WTC11 (cell line): ENCODE results near the gene FN3K. TPM values are rescaled to one million over a fixed set of nuclear protein-coding genes. Genes with fewer than 3 reads are reported as not detected.

Experiments
- ATF3 ChIP-seq: sonication (generic); formaldehyde crosslinking; conservative IDR thresholded peaks from 2 replicates; pipeline ENCODE4 v1.8.1; 2022; ENCODE audit warnings: mild to moderate bottlenecking, missing genetic modification reagents
- CDX4 ChIP-seq: fragments of 250-450 bp; sonication (Bioruptor Pico); IDR thresholded peaks from 2 replicates; pipeline ENCODE4 v1.9.0; 2021; ENCODE audit warnings: moderate library complexity, mild to moderate bottlenecking, inconsistent platforms, borderline replicate concordance
- ELF4 ChIP-seq: sonication (generic); formaldehyde crosslinking; IDR thresholded peaks from 2 replicates; pipeline ENCODE4 v1.8.1; 2022; ENCODE audit warnings: low read depth, mild to moderate bottlenecking, moderate library complexity, missing genetic modification reagents
- FOXK1 ChIP-seq: sonication (generic); formaldehyde crosslinking; IDR thresholded peaks from 2 replicates; pipeline ENCODE4 v1.8.0; 2022; ENCODE audit warnings: mild to moderate bottlenecking, moderate library complexity, missing genetic modification reagents
- HMGXB4 ChIP-seq: sonication (generic); formaldehyde crosslinking; IDR thresholded peaks from 2 replicates; pipeline ENCODE4 v1.8.1; 2023; ENCODE audit warnings: mild to moderate bottlenecking, moderate library complexity, missing genetic modification reagents
- JAZF1 ChIP-seq: fragments of 250-450 bp; sonication (Bioruptor Pico); IDR thresholded peaks from 2 replicates; pipeline ENCODE4 v1.9.0; 2021; ENCODE audit warnings: moderate library complexity, mild to moderate bottlenecking, inconsistent platforms
- JUN ChIP-seq: sonication (generic); formaldehyde crosslinking; IDR thresholded peaks from 2 replicates; pipeline ENCODE4 v1.8.0; 2023; ENCODE audit warnings: mild to moderate bottlenecking, missing genetic modification reagents
- KAT7 ChIP-seq: sonication (generic); formaldehyde crosslinking; IDR thresholded peaks from 2 replicates; pipeline ENCODE4 v1.8.1; 2023; ENCODE audit warnings: missing genetic modification reagents, mild to moderate bottlenecking, borderline replicate concordance
- NFE2L1 ChIP-seq: sonication (generic); formaldehyde crosslinking; IDR thresholded peaks from 2 replicates; pipeline ENCODE4 v1.8.1; 2023; ENCODE audit warnings: missing genetic modification reagents
- SMAD3 ChIP-seq: sonication (generic); formaldehyde crosslinking; IDR thresholded peaks from 2 replicates; pipeline ENCODE4 v1.8.0; 2022; ENCODE audit warnings: missing genetic modification reagents, mild to moderate bottlenecking, borderline replicate concordance
- SP1 ChIP-seq: sonication (generic); formaldehyde crosslinking; conservative IDR thresholded peaks from 2 replicates; pipeline ENCODE4 v1.8.1; 2022; ENCODE audit warnings: missing genetic modification reagents
- TCF7 ChIP-seq: sonication (generic); formaldehyde crosslinking; IDR thresholded peaks from 2 replicates; pipeline ENCODE4 v1.8.0; 2022; ENCODE audit warnings: mild to moderate bottlenecking, low read depth, missing genetic modification reagents, moderate library complexity
- TP53 ChIP-seq: sonication (generic); formaldehyde crosslinking; IDR thresholded peaks from 2 replicates; pipeline ENCODE4 v1.8.1; 2023; ENCODE audit warnings: mild to moderate bottlenecking, missing genetic modification reagents
- ZBTB21 ChIP-seq: sonication (generic); formaldehyde crosslinking; IDR thresholded peaks from 2 replicates; pipeline ENCODE4 v1.8.1; 2023; ENCODE audit warnings: mild to moderate bottlenecking, missing genetic modification reagents, borderline replicate concordance
- ZNF219 ChIP-seq: sonication (generic); formaldehyde crosslinking; IDR thresholded peaks from 2 replicates; pipeline ENCODE4 v1.8.0; 2023; ENCODE audit warnings: missing genetic modification reagents, mild to moderate bottlenecking, borderline replicate concordance
- ZNF263 ChIP-seq: sonication (generic); formaldehyde crosslinking; IDR thresholded peaks from 2 replicates; pipeline ENCODE4 v1.8.1; 2022; ENCODE audit warnings: low read depth, mild to moderate bottlenecking, moderate library complexity, missing genetic modification reagents
- ZNF317 ChIP-seq: sonication (generic); formaldehyde crosslinking; IDR thresholded peaks from 2 replicates; pipeline ENCODE4 v1.8.1; 2023; ENCODE audit warnings: low read depth, mild to moderate bottlenecking, moderate library complexity, missing genetic modification reagents, borderline replicate concordance
- ZNF532 ChIP-seq: fragments of 250-450 bp; sonication (Bioruptor Pico); IDR thresholded peaks from 2 replicates; pipeline ENCODE4 v1.9.0; 2021; ENCODE audit warnings: mild to moderate bottlenecking, borderline replicate concordance
- total RNA-seq: library from RNA; stranded (reverse); gene quantifications from 3 replicates; pipeline ENCODE4 v1.2.3, GENCODE V29; 2021
- TF ChIP-seq, protein P1 (sequence below): sonication (generic); formaldehyde crosslinking; IDR thresholded peaks from 2 replicates; pipeline ENCODE4 v1.8.0; 2022; ENCODE audit warnings: mild to moderate bottlenecking, missing genetic modification reagents
- TF ChIP-seq, protein P2 (sequence below): sonication (generic); formaldehyde crosslinking; IDR thresholded peaks from 2 replicates; pipeline ENCODE4 v1.8.0; 2023; ENCODE audit warnings: mild to moderate bottlenecking, missing genetic modification reagents
- TF ChIP-seq, protein P3 (sequence below): sonication (generic); formaldehyde crosslinking; IDR thresholded peaks from 2 replicates; pipeline ENCODE4 v1.8.0; 2022; ENCODE audit warnings: mild to moderate bottlenecking, missing genetic modification reagents
- TF ChIP-seq, protein P4 (sequence below): fragments of 200-600 bp; IDR thresholded peaks from 2 replicates; pipeline ENCODE4 v1.8.0; 2022; ENCODE audit warnings: antibody characterized with exemption
- TF ChIP-seq, protein P5 (sequence below): sonication (generic); formaldehyde crosslinking; IDR thresholded peaks from 2 replicates; pipeline ENCODE4 v1.8.1; 2023; ENCODE audit warnings: mild to moderate bottlenecking, missing genetic modification reagents

FN3K gene
- total RNA-seq, 1 experiment from 2014 or later: 19.3 TPM

GRCh38 chr17:82716203-82717010, 19.0 kb upstream of the FN3K start, which contains the start of gene FN3KRP (continued):
- TF ChIP-seq ZNF532 (no peak), TCF7 (no peak), FOXK1 (0 out of 2 replicates have a peak, but pooled peaks have one; percentile 45), KAT7 (CRISPR knock-in tag) (no peak), NFE2L1 (CRISPR knock-in tag) (no peak), ELF4 (CRISPR knock-in tag) (no peak), JUN (no peak), ZNF263 (CRISPR knock-in tag) (no peak), ZBTB21 (CRISPR knock-in tag) (no peak), JAZF1 (CRISPR knock-in tag) (no peak), CDX4 (CRISPR knock-in tag) (no peak), TP53 (no peak), ATF3 (CRISPR knock-in tag) (no peak), SP1 (CRISPR knock-in tag) (peak; percentile 51; the same call in 1 of the 2 replicates), HMGXB4 (CRISPR knock-in tag) (peak; percentile 30; the same call in 1 of the 2 replicates), ZNF219 (CRISPR knock-in tag) (no peak), ZNF317 (CRISPR knock-in tag) (no peak), SMAD3 (no peak)
- TF ChIP-seq, protein P1, sequence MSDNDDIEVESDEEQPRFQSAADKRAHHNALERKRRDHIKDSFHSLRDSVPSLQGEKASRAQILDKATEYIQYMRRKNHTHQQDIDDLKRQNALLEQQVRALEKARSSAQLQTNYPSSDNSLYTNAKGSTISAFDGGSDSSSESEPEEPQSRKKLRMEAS: peak; percentile 56; the same call in 1 of the 2 replicates
- TF ChIP-seq, protein P2, sequence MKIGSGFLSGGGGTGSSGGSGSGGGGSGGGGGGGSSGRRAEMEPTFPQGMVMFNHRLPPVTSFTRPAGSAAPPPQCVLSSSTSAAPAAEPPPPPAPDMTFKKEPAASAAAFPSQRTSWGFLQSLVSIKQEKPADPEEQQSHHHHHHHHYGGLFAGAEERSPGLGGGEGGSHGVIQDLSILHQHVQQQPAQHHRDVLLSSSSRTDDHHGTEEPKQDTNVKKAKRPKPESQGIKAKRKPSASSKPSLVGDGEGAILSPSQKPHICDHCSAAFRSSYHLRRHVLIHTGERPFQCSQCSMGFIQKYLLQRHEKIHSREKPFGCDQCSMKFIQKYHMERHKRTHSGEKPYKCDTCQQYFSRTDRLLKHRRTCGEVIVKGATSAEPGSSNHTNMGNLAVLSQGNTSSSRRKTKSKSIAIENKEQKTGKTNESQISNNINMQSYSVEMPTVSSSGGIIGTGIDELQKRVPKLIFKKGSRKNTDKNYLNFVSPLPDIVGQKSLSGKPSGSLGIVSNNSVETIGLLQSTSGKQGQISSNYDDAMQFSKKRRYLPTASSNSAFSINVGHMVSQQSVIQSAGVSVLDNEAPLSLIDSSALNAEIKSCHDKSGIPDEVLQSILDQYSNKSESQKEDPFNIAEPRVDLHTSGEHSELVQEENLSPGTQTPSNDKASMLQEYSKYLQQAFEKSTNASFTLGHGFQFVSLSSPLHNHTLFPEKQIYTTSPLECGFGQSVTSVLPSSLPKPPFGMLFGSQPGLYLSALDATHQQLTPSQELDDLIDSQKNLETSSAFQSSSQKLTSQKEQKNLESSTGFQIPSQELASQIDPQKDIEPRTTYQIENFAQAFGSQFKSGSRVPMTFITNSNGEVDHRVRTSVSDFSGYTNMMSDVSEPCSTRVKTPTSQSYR (CRISPR knock-in tag): no peak
- TF ChIP-seq, protein P3, sequence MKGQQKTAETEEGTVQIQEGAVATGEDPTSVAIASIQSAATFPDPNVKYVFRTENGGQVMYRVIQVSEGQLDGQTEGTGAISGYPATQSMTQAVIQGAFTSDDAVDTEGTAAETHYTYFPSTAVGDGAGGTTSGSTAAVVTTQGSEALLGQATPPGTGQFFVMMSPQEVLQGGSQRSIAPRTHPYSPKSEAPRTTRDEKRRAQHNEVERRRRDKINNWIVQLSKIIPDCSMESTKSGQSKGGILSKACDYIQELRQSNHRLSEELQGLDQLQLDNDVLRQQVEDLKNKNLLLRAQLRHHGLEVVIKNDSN (CRISPR knock-in tag): no peak
- TF ChIP-seq, protein P4, sequence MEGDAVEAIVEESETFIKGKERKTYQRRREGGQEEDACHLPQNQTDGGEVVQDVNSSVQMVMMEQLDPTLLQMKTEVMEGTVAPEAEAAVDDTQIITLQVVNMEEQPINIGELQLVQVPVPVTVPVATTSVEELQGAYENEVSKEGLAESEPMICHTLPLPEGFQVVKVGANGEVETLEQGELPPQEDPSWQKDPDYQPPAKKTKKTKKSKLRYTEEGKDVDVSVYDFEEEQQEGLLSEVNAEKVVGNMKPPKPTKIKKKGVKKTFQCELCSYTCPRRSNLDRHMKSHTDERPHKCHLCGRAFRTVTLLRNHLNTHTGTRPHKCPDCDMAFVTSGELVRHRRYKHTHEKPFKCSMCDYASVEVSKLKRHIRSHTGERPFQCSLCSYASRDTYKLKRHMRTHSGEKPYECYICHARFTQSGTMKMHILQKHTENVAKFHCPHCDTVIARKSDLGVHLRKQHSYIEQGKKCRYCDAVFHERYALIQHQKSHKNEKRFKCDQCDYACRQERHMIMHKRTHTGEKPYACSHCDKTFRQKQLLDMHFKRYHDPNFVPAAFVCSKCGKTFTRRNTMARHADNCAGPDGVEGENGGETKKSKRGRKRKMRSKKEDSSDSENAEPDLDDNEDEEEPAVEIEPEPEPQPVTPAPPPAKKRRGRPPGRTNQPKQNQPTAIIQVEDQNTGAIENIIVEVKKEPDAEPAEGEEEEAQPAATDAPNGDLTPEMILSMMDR: no peak
- TF ChIP-seq, protein P5, sequence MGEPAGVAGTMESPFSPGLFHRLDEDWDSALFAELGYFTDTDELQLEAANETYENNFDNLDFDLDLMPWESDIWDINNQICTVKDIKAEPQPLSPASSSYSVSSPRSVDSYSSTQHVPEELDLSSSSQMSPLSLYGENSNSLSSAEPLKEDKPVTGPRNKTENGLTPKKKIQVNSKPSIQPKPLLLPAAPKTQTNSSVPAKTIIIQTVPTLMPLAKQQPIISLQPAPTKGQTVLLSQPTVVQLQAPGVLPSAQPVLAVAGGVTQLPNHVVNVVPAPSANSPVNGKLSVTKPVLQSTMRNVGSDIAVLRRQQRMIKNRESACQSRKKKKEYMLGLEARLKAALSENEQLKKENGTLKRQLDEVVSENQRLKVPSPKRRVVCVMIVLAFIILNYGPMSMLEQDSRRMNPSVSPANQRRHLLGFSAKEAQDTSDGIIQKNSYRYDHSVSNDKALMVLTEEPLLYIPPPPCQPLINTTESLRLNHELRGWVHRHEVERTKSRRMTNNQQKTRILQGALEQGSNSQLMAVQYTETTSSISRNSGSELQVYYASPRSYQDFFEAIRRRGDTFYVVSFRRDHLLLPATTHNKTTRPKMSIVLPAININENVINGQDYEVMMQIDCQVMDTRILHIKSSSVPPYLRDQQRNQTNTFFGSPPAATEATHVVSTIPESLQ (CRISPR knock-in tag): no peak
